Astrocyte of the hippocampus (primary cell): ENCODE results near the gene AP3D1.
"Not testable (repeated sequence)": the region's sequence is repeated elsewhere in the genome, so short reads cannot be mapped to it uniquely, and the experiment has no call there.

Experiments
- DNase-seq: peaks from one replicate; pipeline ENCODE4 v3.0.0; 2011; ENCODE audit warnings: low read depth, low spot score

AP3D1 gene

GRCh38 chr19:2128252-2128651 is 23.1 kb downstream of the AP3D1 start:
- DNase-seq = not testable (repeated sequence)

GRCh38 chr19:2127758-2128157 is 23.6 kb downstream of the AP3D1 start:
- peak; percentile 59 for DNase-seq

GRCh38 chr19:2126879-2127518 is 24.4 kb downstream of the AP3D1 start:
- no peak for DNase-seq

DNA sequence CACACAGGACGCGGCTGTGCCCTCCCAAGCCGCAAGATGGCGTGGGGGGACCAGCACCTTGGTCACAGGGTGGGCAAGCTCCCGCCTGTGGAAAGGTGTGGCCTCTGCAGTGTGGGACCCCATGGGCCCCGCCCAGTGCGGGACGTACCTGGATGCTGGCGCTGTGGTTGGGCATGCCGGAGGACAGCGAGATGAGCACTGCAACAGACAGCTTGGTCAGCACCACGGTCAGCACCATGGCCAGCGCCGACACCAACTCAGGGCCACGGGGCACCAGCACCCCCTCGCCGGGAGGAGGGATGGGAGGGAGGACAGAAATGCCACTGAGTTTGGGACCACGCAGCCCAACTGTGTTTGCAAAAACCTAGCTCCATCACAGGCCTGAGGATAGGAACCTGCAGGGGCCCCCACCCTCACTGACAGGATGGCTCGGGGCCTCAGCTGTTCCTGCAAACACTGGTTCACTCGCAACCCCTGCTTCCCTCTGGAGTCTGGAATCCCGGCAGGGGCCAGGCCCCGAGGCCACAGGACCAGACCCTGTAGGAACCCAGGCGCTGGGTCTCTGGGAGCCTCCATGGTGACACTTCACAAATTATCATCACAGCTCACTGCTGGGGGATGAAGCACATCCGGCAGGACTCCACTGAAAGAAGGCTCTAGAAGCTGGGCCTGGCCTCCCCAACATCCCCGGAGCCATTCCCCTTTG is 27.5 kb downstream of the AP3D1 start:
- peak; percentile 32 for DNase-seq

- DNase-seq = no peak
Measured at GRCh38 chr19:2122982-2123381, 28.4 kb downstream of the AP3D1 start.

DNA sequence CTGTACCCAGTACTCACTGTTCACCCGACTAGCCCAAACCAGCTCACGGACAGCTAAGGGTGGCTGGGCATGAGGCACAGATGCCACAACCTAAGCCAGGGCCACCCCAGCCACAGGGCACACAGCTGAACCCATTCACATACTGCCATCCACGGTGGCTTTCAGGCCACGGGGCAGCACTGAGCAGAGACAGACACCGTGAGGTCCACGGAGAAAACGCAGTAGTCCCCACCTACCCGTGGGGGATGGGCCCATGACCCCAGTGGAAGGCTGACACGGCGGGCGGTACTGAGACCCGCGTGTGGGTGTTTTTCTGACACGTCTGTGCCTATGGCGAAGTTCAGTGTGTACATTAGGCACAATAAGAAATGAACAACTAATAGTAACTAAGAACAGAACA is 29.1 kb downstream of the AP3D1 start:
- DNase-seq = no peak

- no peak for DNase-seq
Measured at GRCh38 chr19:2121416-2122051, 29.8 kb downstream of the AP3D1 start.

- DNase-seq = no peak
Measured at GRCh38 chr19:2120821-2121220, 30.5 kb downstream of the AP3D1 start.

GRCh38 chr19:2119921-2120785 is 31.2 kb downstream of the AP3D1 start:
- DNase-seq = no peak

DNA sequence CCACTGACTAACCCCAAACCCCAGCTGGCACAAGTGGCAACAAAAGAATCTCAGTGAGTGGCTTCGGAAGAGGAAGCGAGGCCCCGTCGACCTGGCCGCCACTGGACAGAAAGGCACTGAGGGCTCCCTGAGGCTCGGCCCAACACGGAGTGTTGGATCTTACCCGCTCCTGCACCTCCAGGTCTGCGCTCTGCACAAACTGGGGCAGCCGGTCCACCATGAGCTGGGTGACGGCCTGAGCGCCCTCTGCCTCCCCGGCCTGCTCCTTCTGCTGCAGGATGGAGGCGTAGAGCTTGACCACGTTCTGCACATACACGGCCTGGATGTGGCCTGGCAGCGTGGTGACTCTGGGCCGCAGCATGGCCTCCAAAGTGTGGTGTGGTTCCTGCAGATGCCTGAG is 32.9 kb downstream of the AP3D1 start:
- no peak for DNase-seq

DNA sequence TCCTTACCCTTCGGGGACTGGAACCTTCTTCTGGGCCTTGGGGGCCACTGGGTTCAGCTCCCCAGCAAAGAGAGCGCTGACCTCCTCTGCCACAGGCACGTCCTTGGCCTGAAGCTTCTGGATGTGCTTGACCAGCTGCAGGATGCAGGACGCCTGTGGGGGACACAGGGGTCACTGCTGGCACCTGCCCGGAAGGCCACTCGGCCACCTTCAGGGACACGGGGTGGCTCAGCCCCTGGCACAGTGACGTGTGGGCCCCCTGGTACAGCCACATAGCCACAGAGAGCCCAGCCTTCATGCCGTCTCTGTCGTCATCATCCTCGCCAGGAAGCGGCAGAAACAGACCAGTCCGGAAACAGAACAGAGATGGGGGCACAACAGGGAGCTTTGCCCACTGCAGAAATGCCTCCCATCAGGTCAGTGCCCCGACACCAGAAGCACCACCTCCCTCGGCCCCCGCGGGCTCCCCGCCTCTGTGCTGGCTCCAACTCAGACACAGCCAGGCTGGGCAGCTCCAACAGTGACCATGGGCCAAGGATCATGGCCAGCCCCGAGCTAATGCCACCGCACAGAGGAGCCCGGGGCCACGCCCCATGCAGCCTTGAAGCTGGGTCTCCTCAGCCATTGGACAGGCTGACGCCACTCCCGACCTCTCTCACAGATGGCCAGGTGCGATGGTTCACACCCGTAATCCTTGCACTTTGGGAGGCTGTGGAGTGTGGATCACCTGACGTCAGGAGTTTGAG is 34.0 kb downstream of the AP3D1 start:
- DNase-seq = no peak

- no peak for DNase-seq
Measured at GRCh38 chr19:2116507-2116906, 34.9 kb downstream of the AP3D1 start.

DNA sequence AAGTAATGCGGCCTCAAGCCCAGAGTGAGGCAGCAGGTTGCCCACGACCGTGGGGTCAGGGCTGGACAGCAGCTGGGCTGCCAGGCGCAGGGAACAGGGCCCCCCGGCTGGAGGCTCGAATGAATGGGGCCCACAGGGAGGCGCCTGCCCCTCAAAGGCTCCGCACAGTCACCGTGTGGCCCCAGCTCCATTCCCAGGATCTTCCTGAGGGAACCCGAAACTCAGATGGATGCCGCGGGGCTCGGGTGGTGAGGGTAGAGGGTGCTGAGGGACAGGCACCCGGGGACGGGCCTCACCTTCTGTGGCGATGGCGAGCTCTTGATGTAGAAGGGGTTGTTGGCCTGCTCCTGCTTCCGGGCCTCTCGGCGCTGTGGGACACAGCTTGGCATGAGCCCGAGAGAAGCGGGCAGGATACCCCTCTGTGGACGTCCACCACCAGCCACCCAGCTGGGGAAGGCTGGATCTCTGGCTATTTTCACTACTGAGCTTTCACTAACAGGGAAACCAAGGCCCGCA is 35.4 kb downstream of the AP3D1 start:
- DNase-seq = no peak

GRCh38 chr19:2115324-2115723 is 36.0 kb downstream of the AP3D1 start:
- DNase-seq = no peak

- no peak for DNase-seq
Measured at GRCh38 chr19:2114821-2115220, 36.5 kb downstream of the AP3D1 start.

DNA sequence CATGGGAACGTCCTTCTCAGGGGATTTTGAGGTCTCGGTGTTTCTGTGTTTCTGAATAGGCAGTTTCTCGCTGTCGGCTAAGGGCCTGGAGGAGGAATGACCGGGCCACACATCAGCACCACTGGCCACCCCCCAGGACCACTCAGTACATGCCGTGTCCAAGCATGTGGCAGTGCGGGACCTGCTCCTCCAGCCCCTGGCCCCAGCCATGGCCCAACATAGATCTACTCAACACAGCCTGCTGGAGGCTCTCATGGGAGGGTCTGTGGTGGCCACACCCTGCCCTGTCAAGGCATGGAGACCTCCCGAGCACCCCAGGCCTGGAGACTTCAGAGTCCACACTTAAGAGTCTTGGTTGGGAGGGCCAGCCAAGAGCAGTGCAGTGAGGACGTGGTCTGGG is 37.1 kb downstream of the AP3D1 start:
- DNase-seq = no peak

- peak; percentile 47 for DNase-seq
Measured at GRCh38 chr19:2113439-2114211, 37.7 kb downstream of the AP3D1 start.

- DNase-seq = no peak
Measured at GRCh38 chr19:2112516-2113320, 38.6 kb downstream of the AP3D1 start.

- no peak for DNase-seq
Measured at GRCh38 chr19:2111886-2112285, 39.5 kb downstream of the AP3D1 start.
